HG03521 (cell line): ENCODE results near the gene CCDC73.
A peak's percentile ranks its signal among the peaks of the same experiment; 100 is the strongest.
"Not testable (repeated sequence)": the region's sequence is repeated elsewhere in the genome, so short reads cannot be mapped to it uniquely, and the experiment has no call there.

ENCODE experiments used
- ATAC-seq: cut with Tn5 transposase; IDR thresholded peaks from one replicate; pipeline ENCODE4 v1.9.1; 2021; ENCODE audit warnings: mild to moderate bottlenecking, moderate library complexity; ENCODE audit not compliant: unreplicated experiment

The CCDC73 gene

GRCh38 chr11:32597921-32598320, 196.5 kb downstream of the CCDC73 start:
- ATAC-seq: no peak

- not testable (repeated sequence) for ATAC-seq
Measured at GRCh38 chr11:32596114-32596513, 198.3 kb downstream of the CCDC73 start.

- ATAC-seq: no peak
Measured at GRCh38 chr11:32594272-32594671, 200.2 kb downstream of the CCDC73 start.

- ATAC-seq: no peak
Measured at GRCh38 chr11:32586576-32587190, 207.8 kb downstream of the CCDC73 start.

GRCh38 chr11:32584921-32585320, 209.5 kb downstream of the CCDC73 start:
- no peak for ATAC-seq

- ATAC-seq: peak; percentile 98
Measured at GRCh38 chr11:32583459-32584271, 210.8 kb downstream of the CCDC73 start, which contains the start of gene EIF3M. TSS of gene EIF3M (plus strand) at chr11:32583831. CDS start at chr11:32583888, 57 bp downstream.

- ATAC-seq: no peak
Measured at GRCh38 chr11:32581556-32581955, 212.9 kb downstream of the CCDC73 start.

GRCh38 chr11:32580967-32581366, 213.5 kb downstream of the CCDC73 start:
- no peak for ATAC-seq

- ATAC-seq: no peak
Measured at GRCh38 chr11:32576456-32576855, 218.0 kb downstream of the CCDC73 start.

- no peak for ATAC-seq
Measured at GRCh38 chr11:32575070-32575469, 219.4 kb downstream of the CCDC73 start.

- ATAC-seq: no peak
Measured at GRCh38 chr11:32574421-32574820, 220.0 kb downstream of the CCDC73 start.

- no peak for ATAC-seq
Measured at GRCh38 chr11:32573228-32573627, 221.2 kb downstream of the CCDC73 start.

- ATAC-seq: no peak
Measured at GRCh38 chr11:32571039-32571438, 223.4 kb downstream of the CCDC73 start.

GRCh38 chr11:32569313-32569881, 225.1 kb downstream of the CCDC73 start:
- ATAC-seq: no peak

GRCh38 chr11:32567154-32567553, 227.3 kb downstream of the CCDC73 start:
- ATAC-seq: no peak

GRCh38 chr11:32566517-32566916, 227.9 kb downstream of the CCDC73 start:
- ATAC-seq: no peak

GRCh38 chr11:32563600-32563959, 230.9 kb downstream of the CCDC73 start:
- no peak for ATAC-seq

- no peak for ATAC-seq
Measured at GRCh38 chr11:32562839-32563599, 231.4 kb downstream of the CCDC73 start.

GRCh38 chr11:32561835-32562234, 232.6 kb downstream of the CCDC73 start:
- ATAC-seq: no peak

GRCh38 chr11:32555895-32556294, 238.6 kb downstream of the CCDC73 start:
- no peak for ATAC-seq

- ATAC-seq: no peak
Measured at GRCh38 chr11:32555091-32555490, 239.4 kb downstream of the CCDC73 start.
